ENCODE data around the gene FOXO1.
A peak's percentile ranks its signal among the peaks of the same experiment; 100 is the strongest.

Gene FOXO1

DNA sequence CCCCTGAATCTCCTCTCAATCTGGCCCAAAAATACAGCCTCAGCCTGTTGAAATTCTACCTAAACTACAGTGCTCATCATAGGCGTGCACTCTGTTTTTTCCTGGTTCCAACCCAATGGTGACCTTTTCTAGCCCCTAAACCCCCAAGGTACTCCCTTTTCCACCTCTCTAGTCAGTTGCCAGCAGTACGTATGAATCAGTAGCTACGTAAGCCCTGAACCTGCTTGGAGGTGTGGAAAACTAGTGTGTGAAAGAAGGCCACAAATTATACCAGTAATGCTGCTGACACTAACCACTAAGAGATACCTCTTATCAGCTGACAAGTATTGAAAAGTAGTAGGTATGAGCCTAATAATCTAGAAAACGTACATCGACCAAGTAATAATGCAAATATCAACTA, 60.9 kb downstream of the FOXO1 start:
- no peak for DNase-seq (ENCODE audit: low read depth in 2 of 2)

DNA sequence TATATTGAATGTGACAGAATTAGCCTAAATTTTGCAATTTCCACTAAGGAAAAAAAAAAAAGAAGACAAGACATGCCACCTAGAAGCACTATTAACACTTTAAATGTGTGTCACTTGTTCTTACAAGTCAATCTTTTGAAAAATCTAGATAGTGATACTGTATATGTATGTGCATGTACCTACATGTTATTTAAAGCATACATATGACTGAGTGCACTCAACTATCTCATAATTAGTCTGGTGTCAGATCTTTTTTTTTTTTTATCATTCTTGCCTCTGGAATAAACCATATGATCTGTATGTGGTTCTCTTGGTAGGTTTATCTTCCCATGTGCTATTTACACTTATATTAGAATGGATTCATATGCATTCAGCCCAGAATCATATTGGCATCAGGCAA, 62.3 kb downstream of the FOXO1 start:
- no peak for DNase-seq (ENCODE audit: low read depth in 2 of 2)

DNA sequence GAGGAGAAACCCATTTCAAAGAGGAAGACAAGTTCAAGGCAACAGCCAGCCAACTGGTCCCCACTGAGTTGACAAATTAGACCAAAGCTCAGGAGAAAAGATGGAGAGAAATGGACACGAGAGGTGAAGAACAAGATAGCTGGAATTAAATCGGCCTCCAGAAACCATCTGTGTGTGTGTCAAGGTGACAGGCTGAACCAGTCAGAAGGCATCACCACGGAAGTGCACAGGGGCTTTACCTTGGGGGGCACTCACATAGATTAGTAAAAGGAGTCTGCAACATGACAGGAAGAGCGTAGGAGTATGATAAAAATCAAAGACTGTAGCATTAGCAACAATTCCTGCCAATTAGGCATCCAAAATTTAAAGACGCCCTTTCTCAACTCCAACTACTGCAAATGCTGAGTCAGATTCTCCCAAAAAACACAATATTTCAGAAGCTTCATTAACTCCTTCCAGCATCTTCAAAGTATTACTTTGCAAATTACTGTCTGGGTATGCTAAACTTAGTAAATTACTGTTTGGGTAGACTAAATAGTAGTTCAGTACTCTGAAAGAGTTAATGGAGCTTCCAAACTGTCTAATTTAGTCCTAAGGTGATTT, 66.2 kb downstream of the FOXO1 start:
- peak in 1 of 2 donors; percentile 15 for DNase-seq (ENCODE audit: low read depth in 2 of 2)

DNA sequence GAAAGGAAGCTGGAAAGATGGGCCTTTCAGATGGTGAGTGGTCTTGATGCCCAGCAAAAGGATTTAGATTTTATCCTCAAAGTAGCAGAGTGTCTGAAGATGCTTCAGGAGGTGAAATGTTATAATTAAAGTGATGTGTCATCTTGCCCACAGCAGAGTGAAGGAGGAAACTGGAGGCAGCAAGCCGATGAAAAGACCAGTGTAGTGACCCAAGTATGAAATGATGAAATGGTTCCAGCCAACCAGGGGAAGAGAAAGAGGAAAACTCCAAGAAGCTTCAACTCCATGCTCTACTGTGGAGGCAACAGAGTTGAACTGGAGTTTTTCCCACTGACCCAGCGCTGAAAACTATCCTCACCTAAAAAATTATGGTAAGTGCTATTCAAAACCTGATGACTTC, 66.7 kb downstream of the FOXO1 start:
- no peak for DNase-seq (ENCODE audit: low read depth in 2 of 2)

DNA sequence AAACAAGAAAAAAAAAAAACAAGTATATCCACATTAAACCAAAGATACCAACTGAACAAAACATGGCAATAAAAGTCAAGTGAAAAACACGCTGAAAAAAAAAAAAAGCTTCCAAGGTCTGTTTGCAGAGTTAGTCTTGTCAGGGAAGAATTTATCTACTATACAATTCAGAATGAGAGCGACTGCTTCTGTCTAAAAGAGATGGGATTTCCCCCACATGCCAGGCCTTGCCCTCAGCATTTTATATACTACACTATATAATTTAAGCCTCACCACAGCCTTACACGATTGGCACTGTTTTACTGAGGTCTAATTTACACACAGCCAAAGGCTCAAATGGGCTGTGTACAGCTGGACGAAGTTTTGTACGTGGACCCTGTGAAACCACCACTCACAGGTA, 67.3 kb downstream of the FOXO1 start:
- no peak for DNase-seq (ENCODE audit: low read depth in 2 of 2)

DNA sequence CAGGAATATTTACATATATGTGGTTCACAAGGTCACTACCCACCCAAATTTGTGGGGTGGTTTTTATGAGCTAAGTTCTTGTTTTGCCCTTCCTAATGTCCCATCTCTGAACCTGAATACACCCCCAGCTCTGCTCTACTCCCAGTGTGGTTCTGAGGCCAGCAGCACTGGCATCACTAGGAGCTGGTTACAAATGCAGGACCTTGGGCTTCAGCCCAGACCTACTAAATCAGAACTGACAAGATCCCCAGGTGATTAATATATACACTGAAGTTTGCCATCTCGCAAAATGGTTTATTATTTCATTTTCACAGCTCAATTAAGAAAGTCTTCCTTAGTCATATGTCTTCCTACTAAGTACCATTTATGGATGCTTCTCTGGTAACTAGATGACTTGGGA, 67.9 kb downstream of the FOXO1 start:
- DNase-seq (ENCODE audit: low read depth in 2 of 2): no peak

DNA sequence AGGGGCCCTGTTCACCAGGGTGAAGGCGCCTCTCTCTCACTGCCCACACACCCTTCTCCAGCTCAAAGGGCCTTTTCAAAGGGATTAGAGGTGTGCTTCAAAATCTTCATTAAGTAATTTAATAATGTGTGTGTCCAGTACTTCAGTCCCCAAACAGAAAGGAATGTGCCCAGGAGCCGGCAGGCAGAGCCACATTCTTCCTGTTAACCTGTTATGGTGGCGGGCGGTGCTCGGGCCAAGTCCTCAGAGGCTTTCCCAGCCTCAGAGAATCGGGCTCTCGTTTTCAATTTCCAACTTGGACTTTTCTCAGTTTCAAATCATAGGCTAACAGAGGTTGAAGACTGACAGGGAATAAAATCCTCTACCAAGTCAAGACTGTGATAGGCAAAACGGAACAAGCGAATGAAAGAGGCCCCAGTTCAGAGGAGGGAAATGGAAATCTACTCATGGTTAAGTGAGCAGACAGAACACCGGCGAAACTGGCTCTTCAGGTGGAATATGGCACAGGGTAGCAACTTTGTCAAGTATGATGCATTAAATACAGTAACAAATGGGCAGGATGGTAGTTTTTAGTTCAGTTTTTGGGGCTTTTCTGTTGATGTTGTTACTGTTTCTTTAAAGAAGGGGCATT, 68.6 kb downstream of the FOXO1 start:
- no peak for DNase-seq (ENCODE audit: low read depth in 2 of 2)

DNA sequence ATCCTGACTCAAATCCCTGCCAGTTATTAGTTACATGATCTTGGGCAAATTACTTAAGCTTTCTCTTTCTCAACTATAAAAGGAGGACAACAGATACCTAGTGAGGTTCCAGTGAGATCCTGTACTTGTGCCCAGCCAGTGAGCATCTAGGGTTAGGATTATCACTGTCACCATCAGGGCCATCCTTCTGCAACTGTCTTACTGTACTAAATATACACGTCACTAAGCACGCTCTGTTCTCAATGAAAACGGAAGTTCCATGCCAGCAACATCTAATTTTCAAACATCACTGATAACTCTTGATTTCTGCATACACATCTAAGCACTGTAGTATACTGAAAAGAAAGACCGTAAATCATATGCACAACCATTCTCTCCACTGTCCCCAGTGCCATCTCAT, 70.0 kb downstream of the FOXO1 start:
- DNase-seq (ENCODE audit: low read depth in 2 of 2): no peak

DNA sequence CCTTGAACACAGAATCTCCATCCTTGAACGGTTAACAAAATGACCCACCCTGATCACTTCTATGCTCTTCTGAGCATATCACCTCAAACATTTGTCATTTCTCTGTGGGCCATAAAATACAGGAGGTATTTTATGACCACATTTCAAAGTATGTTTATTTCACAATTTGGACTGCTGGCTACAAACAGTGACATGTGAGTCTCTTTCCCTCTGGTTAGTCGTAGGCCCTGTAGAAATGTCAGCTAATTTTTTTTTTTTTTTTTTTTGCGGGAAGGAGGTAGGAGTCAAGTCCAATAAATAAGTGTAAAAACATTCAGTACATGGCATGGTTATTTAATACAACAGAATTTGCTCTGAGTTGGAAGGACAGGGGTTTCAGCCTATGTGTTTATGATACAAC, 70.7 kb downstream of the FOXO1 start:
- DNase-seq (ENCODE audit: low read depth in 2 of 2): no peak

DNA sequence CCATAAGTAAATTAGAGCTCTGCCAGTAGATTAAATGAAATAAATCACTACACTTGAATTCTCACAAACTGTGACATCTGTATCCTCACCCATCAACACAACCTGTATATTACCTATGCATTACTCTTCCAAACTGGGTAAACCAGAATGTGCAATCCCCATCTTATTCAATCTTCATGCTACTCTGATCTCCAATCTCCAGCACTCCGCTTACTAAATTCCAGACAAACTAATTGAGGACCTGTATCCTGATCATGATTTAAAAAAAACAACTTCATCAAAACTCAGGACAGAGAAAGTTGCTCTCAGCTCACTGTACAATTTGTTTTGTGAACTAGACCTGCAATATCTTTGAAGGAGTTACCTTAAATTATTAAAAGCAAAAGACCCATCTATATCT, 74.4 kb downstream of the FOXO1 start:
- no peak for DNase-seq (ENCODE audit: low read depth in 2 of 2)

DNA sequence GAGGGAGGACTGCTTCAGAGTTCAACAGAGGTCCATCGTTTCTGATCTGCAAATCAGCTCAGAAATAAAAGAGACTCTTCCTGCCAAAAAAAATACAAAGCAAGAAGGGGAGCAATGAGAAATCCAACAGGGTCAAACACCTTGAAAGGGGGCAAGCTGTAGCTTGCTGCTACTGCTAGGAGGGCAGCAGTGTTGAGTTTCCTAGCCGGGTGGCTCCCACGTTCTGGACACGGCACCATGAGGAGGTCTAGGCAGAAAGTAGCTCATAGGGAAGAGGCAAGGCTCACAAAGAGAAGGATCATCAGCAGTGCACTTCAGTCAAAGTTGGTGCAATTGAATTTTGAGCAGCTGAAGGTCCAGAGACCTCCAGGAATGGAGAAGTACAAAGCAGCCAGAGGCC, 75.3 kb downstream of the FOXO1 start:
- DNase-seq (ENCODE audit: low read depth in 2 of 2): no peak

DNA sequence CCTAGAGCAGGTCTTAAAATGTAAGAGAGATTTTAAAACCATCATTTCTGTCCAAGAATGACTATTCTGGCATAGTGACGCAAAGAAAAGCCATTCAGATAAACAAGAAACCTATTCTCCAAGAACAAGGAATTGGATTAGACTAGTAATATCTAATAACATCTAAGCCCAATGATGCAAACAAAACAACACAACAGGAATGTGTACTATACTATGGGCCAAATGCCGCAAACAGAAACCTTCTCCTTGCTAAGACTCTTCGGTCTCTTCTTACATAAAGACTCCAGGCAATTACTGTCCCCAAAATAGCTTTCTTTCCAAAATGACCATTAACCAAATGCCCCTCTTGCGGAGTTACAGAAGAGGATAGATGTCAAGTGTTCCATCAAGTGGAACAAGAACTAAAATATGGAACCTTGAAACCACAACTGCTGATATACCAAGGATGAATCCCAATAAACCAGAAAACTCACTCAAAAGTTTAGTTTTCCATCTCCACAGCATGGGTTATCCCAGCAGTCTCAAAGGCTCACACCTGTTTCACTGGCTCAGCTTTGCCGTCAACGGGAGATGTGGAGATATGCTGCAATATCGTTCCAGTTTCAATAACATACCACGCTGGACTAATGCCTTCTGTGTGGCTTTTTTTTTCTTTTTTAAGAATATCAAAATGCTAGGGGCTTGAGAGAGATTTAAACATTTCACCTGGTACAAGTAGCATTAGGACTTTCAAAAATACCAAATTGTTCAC, 76.2 kb downstream of the FOXO1 start:
- no peak for DNase-seq (ENCODE audit: low read depth in 2 of 2)

DNA sequence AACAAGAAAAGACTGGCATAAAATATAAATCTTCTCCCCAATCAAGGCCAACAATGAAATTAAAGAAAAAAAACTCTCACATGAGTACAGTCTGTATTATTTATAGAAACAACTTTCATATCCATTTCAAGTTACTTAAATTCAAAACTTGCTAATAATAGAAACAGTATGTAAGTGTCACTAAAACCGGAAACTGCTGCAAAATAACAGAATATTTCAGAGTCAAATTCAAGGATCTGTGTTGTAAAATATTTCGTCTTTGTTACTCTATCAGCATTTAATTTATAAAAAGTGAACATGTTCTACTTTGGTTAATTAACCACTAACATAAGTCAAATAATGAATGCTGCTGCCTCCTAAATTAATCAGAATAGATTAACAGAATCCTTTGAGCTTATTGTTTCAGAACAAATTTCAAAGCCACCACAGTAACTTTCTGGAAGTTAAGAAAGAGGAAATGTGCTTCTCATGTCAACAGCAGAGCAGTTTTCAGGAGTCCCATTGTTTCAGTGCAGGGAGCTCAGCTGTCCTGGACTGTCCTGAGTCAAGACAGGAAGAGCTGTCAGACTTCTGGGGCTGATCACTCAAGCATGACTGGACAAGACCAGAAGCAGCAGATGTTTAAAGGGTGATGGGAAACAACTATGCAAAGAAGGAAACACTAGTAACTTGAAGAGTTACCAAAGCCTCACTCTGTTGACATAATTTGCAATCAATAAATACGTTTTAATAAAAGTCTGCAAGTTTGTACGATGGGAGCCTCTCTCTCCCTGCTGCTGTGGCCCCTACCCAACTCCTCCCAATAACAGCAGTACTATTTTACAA, 76.9 kb downstream of the FOXO1 start:
- no peak for DNase-seq (ENCODE audit: low read depth in 2 of 2)

DNA sequence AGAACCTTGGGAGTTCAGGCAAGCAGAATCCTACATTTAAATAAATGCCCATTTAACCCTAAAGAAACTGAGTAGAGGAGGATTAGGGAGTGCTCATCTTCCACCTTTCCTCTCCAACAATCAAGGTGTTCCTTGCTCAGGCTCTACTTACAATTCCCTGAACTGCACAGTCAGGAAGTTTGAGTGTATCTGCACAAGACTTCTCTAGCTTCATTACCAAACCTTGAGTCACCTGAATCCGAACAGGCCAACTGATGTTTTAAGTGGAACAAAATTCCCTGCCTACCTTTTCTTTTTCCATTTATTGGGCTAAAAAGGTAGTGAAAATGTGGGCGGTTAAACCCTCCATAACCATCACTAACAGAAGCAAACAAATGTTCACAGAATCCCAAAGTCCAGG, 78.3 kb downstream of the FOXO1 start:
- no peak for DNase-seq (ENCODE audit: low read depth in 2 of 2)

DNA sequence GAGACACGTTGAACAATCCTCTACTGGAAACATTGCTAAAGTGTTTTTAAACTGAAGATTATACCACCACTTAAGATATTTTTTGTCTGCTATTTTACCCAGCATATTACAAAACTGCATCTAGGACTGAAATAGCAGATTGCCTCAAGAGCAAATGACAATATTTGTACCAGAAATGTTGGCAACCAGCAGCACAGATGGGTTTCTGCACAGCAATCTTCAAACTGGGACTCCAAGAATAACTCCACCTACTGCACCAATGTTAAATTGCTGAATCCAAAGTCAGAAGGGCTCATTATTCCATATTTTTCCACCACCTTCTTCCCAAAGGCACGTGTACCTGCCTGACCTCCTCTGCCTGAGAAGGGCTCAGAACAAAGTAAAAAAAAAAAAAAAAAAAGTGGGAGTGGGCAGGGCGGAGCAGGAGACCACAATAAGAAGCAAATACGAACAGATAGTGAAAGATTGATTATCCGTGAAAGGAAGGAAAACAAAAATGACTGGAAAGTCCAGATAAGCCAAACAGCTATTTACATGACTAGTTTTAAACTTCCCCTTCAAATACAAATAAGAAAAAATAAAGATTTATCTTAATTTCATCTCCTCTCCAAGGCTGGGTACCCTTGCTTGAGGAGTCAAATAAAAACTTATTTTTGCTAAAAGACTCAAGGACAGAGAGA, 79.4 kb downstream of the FOXO1 start:
- DNase-seq (ENCODE audit: low read depth in 2 of 2): no peak

DNA sequence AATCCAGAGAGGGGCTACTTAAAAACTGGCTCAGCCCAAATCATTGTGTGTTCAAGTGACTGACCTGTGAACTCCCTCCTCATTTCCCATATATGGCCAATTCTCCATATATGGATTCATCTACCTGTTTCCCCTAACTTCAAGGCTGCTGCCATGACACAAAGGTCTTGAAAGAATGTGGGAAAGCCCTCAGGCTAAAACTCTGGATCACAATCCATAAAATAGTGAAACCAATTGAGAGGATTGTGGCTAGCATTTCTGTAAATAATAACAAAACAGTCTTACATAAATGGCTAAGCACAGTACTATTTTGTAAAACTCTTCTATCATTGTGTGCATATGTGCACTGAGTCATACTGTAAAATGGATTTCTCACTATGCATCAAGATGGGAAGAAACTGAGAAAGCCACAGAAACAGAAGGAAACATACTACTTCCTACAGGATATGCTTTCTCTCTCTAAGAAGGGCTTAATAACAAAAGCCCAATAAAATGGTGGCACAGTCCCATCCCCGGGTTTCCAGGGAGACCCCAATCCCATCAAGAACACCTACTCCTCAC, 80.5 kb downstream of the FOXO1 start:
- DNase-seq (ENCODE audit: low read depth in 2 of 2): no peak

DNA sequence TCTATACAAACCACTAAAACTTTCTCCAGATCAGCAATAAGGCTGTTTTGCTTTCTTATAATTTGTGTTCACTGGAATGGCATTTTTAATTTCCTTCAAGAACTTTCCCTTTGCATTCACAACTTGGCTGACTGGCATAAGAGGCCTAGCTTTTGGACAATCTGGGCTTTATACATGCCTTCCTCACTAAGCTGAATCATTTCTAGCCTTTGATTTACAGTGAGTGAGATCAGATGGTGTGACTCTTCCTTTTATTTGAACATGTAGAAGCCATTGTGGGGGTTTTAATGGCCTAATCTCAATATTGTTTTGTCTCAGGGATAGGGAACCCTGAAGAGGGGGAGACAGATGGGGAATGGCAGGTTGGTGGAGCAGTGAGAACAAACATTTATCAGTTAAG, 82.7 kb downstream of the FOXO1 start:
- no peak for DNase-seq (ENCODE audit: low read depth in 2 of 2)

DNA sequence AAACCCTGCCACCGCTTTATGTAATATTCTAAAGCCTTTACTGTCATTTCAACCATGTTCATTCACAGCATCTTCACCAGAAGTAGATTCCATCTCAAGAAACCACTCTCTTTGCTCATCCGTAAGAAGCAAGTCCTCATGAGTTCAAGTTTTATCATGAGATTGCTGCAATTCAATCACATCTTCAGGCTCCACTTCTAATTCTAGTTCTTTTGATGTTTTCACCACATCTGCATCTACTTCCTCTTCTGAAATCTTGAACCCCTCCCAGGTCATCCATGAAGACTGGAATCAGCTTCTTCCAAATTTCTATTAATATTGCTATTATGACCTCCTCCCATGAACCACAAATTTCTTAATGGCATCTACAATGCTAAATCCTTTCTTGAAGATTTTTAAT, 83.9 kb downstream of the FOXO1 start:
- DNase-seq (ENCODE audit: low read depth in 2 of 2): no peak

DNA sequence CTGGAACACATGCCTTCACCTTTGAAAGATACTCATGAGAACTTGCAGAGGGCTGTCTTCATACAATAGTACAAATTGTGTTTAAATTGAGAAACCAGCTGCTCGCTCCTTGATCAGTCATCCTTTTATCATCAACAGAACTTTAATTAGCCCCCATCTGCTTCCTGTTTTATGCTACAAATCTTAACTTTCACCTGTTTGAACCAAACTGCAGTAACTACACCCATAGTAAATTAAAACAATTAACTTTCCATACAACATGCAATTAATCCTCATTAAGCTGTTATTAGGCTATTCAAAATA, 85.2 kb downstream of the FOXO1 start:
- DNase-seq (ENCODE audit: low read depth in 2 of 2): no peak

DNA sequence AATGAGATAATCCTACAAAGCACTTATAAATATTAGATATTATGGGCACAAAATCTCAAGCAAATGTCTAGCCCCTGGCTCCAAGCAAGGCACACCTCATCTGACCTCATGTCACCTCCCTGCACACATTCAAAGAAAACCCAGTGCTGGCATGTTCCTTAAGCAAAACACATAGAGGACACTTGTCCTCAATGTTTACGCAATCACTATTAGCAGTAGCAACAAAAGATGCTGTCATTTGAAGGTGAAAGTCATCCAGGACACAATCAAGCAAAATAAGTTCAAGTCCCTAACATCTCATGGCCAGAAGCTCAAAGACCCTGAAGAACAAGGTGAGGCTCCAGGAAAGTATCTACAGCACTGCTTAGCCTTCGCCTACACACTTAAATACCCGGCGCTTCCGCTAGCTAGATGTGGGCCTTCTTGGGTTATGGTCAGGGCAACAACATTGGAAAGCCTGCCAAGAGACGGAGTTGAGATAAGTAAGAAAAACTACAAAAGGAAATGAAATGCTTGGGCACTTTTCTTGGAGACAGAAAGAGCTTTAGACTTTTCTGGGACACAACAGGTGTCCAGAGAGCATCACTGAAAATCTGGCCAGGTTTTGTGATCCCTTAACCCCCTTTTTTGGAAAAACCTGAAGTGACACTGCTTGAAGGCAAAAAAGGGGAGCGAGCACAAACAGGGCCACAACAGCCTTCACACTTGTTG, 85.7 kb downstream of the FOXO1 start:
- DNase-seq (ENCODE audit: low read depth in 2 of 2): no peak

DNA sequence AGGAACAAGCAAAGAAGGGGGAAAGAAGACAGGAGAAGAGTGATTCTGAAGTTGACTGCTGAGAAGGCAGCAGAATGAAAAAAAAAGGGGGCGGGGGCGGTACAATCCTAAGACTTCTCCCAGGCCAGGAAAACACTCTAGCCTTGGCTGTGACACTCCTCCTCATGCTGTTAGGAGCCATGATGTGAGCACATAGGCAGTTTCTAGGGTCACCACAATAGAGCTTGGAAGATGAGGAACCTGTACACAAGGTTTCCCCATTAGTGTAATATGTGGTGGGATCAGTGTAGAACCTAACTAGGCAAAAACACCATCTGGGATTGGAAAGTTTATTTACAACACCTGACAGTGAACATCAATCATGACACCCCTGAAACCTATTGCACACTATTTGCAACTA, 86.9 kb downstream of the FOXO1 start:
- no peak for DNase-seq (ENCODE audit: low read depth in 2 of 2)

All from activated CD8-positive, alpha-beta memory T cell treated with anti-CD3 and anti-CD28 coated beads for 4 hours (primary cell).